Ramos (cell line): ENCODE measurements around the gene STK33.

Experiments
- in situ Hi-C: fragments of 300-500 bp; cut with MboI; formaldehyde crosslinking; loops from one replicate; pipeline ENCODE4 v1.14.3; 2022; ENCODE audit warnings: low sequenced_read_pairs; ENCODE audit not compliant: unreplicated experiment

The STK33 gene

DNA sequence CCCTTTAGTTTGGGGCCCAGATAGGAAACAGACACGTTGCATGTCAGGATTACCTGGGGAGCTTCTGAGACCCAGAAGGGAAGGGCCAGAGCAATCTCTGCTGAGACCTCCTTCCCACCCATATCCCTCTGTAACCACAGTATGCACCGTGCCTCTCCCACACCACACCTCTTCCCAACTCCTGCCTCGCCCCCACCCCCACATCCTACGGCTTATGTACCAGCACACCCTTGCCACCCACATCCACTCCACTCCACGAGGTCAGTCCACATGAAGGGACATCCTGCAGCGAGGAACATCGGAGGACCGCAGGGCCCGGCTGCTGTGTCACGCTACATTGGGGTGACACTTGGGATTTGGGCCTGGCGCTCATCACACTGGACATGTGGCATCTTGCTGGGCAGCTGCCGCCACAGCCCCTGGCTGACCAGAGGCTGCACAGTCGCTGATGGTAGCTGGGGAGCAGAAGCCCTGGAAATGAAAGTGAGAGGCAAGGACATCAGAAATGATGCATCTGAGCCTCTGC is 212.1 kb downstream of the STK33 start:
- in situ Hi-C loops: no loop called here

GRCh38 chr11:8381343-8381742 is 212.7 kb downstream of the STK33 start:
- in situ Hi-C loops: no loop called here

DNA sequence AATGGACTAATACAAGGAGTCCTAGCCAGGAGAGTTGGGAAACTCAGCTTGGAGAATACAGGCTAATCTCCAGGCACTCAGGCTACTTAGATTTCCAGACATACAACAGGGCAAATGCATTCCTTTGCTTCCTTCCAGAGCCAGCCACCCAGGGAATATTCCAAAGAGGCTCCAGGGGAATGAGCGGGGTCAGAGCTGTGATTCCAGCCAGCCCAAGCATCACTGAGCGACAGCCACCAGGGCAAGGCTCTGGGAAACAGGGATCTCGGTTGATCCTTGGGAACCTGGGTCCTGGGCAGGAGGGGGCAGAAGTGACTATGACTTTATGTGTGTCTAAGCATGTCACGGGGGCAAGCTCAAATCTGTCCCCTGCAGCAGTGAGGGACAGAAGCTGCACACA is 218.1 kb downstream of the STK33 start:
- in situ Hi-C loops: no loop called here

- in situ Hi-C loops: no loop called here
These were observed 218.6 kb downstream of the STK33 start for GRCh38 chr11:8375460-8375859.

- in situ Hi-C loops: no loop called here
These were observed 219.3 kb downstream of the STK33 start for GRCh38 chr11:8374716-8375115.

DNA sequence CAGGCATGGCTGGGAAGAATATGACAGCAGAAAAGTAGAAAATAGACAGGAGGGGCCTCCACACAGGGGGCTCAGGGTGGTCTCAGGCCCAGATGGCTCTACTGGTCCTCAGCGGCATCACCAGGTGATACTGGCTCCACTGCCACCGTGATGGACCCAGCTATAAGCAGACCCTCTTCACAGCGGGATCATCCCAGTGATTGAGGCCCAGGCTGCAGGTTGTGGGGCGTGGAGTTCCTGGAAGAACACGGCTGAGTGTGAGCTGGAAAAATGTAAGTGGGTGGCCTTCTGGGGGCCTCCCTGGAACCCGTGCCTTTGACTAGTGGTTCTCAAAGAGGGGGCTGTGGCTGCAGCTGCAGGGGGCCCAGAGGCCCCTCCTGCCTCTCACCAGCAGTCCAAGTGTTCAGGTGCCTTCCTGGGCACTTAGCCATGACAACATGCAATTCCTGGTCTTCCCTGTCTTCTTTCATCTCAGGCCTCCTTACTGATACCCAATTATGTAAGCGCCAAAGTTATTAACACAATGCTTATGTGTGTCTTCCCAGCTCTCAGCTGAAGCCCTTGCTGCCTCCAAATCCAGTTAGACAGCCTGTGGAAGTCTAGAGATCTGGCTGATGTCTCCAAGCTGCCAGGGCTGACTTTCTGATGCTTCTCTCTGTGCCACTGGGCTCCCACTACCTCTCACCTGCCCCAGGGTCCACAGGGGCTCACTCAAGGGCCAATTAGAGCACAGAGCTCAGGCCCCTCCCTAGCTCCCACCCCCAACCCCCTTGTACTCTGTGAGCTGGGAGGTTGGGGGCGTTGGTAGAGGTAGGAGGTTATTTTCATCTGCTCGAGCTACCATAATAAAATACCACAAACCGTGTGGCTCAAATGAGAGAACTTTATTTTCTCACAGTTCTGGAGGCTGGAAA is 220.3 kb downstream of the STK33 start:
- in situ Hi-C loops: no loop called here

GRCh38 chr11:8372641-8373381 is 221.2 kb downstream of the STK33 start:
- in situ Hi-C loops: no loop called here

DNA sequence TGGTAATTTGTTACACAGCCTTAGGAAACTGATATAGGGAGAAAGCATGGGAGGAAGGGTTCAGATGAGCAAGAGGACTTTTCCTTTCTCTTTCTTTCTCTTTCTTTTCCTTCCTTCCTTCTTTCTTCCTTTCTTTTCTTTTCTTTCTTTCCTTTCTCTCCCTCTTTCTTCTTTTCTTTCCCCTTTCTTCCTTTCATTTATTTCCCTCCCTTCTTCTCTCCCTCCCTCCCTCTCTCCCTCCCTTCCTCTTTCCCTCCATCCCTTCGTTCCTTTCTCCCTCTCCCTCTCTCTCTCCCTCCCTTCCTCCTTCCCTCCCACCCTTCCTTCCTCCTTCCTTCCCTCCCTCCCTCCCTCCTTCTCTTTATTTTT is 222.5 kb downstream of the STK33 start:
- in situ Hi-C loops: no loop called here

GRCh38 chr11:8370812-8371515 is 223.1 kb downstream of the STK33 start:
- in situ Hi-C loops: no loop called here

DNA sequence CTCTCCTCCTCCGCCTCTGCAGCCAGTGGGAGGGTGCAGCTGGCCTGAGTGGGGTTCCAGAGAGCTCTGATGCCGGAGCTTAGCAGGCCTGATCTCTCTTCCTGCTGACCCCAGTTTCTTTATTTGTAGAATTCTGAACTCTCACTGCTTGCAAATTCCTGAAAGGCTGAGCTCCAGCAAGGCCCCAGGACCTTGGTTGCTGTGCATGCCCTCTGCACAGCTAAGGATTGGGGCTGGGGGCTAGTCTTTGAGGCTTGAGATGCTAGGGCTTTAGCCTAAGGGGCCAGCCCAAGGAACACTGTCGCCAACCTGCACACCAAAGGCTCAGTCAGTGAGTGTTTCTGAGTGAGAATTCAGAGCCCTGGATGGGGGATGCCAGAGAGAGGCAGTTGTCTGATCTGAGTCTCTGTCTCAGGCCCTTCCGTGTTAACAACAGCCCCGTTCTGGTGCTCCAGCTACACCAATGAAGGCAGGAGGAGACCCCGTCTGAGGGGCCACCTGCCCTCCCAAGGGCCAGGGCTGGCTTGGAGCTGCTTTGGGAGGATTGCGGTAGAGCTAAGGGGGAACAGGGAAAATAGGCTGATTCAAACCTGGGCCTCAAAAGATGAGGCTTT is 224.3 kb downstream of the STK33 start:
- in situ Hi-C loops: no loop called here

GRCh38 chr11:8368772-8369171 is 225.3 kb downstream of the STK33 start:
- in situ Hi-C loops: no loop called here

DNA sequence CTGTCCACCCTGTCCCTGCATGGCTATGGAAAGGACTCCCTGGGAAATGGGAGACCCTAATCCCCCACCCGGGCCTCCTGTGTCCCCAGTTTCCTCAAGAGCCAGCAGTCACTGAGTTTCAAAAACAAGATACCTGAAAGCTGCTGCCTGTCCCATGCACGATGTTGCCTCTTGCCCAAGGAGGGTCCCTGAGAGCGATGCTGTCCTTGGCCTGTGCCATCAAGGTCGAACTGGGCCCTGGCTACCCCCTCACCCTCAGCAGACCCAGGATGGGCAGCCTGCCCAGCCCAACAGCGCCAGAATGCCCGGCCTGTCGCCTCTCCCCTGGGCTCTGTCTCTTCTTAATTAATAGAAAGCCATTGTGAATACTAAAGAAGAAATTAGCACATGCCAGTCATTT is 225.8 kb downstream of the STK33 start:
- in situ Hi-C loops: no loop called here

GRCh38 chr11:8366316-8366715 is 227.7 kb downstream of the STK33 start:
- in situ Hi-C loops: no loop called here

DNA sequence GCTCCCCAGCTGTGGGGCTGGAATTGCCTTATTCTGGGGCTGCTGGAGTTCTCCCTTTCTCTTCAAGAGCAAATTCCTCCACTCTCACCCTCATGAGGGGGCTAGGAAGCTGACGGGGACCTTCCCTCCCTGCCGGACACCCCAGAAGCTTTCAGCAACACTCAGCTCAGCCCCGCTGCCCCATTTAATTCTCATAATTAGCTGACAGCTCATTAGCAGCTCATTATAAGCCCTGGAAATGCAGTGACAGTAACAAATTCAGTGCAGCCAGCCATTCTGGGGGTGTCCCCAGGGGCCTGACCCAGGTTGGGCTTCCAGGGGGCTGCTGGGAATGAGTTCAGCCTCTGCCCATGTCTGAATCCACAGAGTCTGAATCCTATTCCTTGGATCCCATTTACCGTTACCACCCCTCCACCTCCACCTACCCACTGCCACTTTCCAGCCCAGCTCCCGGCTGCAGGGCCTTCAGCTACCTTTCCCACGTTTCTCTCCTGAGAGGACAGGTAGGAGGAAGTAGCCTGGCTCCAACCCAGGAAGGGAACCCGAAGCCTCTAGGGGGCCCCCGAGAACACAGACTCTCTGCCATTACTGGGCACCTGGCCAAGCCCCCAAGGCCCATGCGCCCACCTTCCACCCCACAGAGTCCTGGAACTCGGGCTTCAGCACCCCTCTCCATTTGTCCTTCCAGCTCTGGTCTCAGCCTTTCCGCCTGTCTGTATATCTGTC is 228.6 kb downstream of the STK33 start:
- in situ Hi-C loops: no loop called here

- in situ Hi-C loops: no loop called here
These were observed 230.1 kb downstream of the STK33 start for GRCh38 chr11:8363921-8364320.

DNA sequence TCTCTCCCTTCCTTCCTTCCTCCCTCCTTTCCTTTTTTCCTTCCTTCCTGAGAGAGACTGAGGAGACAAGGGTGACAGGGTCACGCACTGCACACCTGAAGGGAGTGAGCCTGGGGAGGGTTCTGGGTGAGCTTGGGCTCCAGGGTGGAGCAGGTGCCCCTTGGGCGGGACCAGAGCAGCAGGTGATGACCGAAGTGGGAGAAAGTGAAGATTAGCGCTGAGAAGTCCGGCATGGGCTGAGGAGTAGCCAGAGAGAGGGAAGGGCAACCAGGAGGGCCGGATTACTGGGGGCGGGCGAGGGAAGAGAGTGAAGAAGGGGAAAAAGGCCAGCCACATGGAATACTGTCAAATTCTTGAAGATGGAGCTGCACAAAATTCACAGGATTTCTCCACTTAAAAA is 231.1 kb downstream of the STK33 start:
- in situ Hi-C loops: no loop called here

- in situ Hi-C loops: no loop called here
These were observed 231.5 kb downstream of the STK33 start for GRCh38 chr11:8362491-8362890.

- in situ Hi-C loops: no loop called here
These were observed 232.3 kb downstream of the STK33 start for GRCh38 chr11:8361664-8362210.

DNA sequence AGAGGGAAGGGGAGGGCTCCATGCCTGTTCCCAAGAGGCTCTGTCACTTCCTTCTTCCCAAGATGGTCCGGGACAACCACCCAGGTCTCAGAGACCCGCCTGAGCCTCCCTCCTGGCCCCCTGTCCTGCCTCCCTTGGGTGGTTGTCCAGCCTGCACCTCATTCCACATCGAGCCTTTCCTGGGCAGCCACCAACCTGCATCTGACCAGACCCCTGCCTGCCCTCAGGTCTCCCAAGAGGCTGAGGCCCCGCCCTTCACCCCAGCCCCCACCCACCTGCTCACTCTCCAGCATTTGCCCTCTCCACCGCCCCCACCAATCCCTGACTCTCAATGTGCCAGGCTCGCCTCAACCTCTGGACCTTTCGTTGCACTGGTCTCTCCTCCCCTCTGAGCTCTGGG is 232.8 kb downstream of the STK33 start:
- in situ Hi-C loops: no loop called here
